GM19035 (cell line): ENCODE data around the gene SORCS3.

Experiments used
- ATAC-seq: cut with Tn5 transposase; IDR thresholded peaks from one replicate; pipeline ENCODE4 v1.9.1; 2021; ENCODE audit not compliant: unreplicated experiment

SORCS3 gene

GRCh38 chr10:104643303-104643663, 2.2 kb downstream of the SORCS3 start:
- no peak for ATAC-seq

- no peak for ATAC-seq
Observed at GRCh38 chr10:104646146-104646545, 5.1 kb downstream of the SORCS3 start.

GRCh38 chr10:104648421-104648820, 7.3 kb downstream of the SORCS3 start:
- ATAC-seq: no peak

GRCh38 chr10:104650072-104650471, 9.0 kb downstream of the SORCS3 start:
- ATAC-seq: no peak

- ATAC-seq: no peak
Observed at GRCh38 chr10:104650635-104651331, 9.7 kb downstream of the SORCS3 start.

GRCh38 chr10:104657036-104657435, 15.9 kb downstream of the SORCS3 start:
- no peak for ATAC-seq

- ATAC-seq: no peak
Observed at GRCh38 chr10:104657457-104657856, 16.4 kb downstream of the SORCS3 start.

- no peak for ATAC-seq
Observed at GRCh38 chr10:104658067-104658466, 17.0 kb downstream of the SORCS3 start.

GRCh38 chr10:104659809-104660208, 18.7 kb downstream of the SORCS3 start:
- no peak for ATAC-seq

- ATAC-seq: no peak
Observed at GRCh38 chr10:104663076-104663475, 22.0 kb downstream of the SORCS3 start.

GRCh38 chr10:104663563-104663962, 22.5 kb downstream of the SORCS3 start:
- no peak for ATAC-seq

GRCh38 chr10:104664205-104664604, 23.1 kb downstream of the SORCS3 start:
- no peak for ATAC-seq

- no peak for ATAC-seq
Observed at GRCh38 chr10:104665174-104665573, 24.1 kb downstream of the SORCS3 start.

GRCh38 chr10:104666106-104666505, 25.0 kb downstream of the SORCS3 start:
- no peak for ATAC-seq

GRCh38 chr10:104676874-104677273, 35.8 kb downstream of the SORCS3 start:
- no peak for ATAC-seq

GRCh38 chr10:104678658-104679057, 37.6 kb downstream of the SORCS3 start:
- ATAC-seq: no peak

- ATAC-seq: no peak
Observed at GRCh38 chr10:104680467-104681401, 39.6 kb downstream of the SORCS3 start.

GRCh38 chr10:104681485-104681884, 40.4 kb downstream of the SORCS3 start:
- no peak for ATAC-seq

- no peak for ATAC-seq
Observed at GRCh38 chr10:104683567-104683966, 42.5 kb downstream of the SORCS3 start.

- no peak for ATAC-seq
Observed at GRCh38 chr10:104686829-104687228, 45.7 kb downstream of the SORCS3 start.

- no peak for ATAC-seq
Observed at GRCh38 chr10:104688251-104689042, 47.4 kb downstream of the SORCS3 start.
